Measurements from ENCODE around the gene ZBTB4.
"Not testable (repeated sequence)": the region's sequence is repeated elsewhere in the genome, so short reads cannot be mapped to it uniquely, and the experiment has no call there.

The ZBTB4 gene

DNA sequence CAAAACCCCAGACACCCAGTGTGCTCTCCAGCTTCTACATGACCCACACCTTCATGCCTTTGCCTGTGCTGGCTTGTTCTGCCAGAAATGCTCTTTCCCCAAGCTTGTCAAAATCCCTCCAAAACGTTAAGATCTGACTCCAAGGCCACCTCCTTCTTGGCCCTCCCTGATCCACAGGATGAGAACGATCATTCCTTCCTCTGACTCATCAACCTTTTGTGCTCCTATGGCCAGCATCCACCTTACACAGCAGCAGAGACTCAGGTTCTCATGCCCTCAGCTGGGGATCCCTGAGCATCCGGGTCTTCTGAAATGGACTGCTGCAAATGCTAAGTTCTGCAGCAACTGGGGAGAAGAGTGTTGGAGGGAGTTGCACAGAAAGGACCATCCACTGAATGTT is 2.9 kb downstream of the ZBTB4 start:
- H3K4me3 ChIP-seq (ENCODE audit: low read length), result no peak overlapping the region
- no peak for DNase-seq (ENCODE audit: low read depth, low spot score)

GRCh38 chr17:7475764-7476422 is 3.5 kb downstream of the ZBTB4 start:
- no peak overlapping the region for H3K4me3 ChIP-seq (ENCODE audit: low read length)
- DNase-seq (ENCODE audit: low read depth, low spot score), result no peak

GRCh38 chr17:7474767-7475166 is 4.7 kb downstream of the ZBTB4 start:
- not testable (repeated sequence) for H3K4me3 ChIP-seq (ENCODE audit: low read length); DNase-seq (ENCODE audit: low read depth, low spot score)

DNA sequence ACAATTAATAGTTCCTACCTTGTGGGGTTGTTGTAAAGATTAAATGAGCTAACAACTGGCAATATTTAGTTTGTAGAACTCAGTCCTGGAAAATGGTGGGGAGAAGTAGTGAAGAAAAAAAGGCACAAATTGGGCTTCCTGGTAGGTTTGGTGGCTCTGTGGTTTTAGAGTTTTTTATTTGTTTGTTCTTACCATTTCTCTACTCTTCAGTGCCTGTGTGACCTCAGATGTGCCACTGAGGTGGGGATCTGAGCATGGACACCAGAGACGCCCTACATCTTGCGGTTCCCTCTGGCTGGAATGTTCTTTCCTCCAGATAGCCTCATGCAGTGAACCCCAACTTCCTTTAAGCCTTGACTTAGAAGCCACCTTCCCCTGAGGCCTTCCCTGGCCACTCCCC is 7.7 kb downstream of the ZBTB4 start:
- no peak for DNase-seq (ENCODE audit: low read depth, low spot score)
- no peak overlapping the region for H3K4me3 ChIP-seq (ENCODE audit: low read length)

DNA sequence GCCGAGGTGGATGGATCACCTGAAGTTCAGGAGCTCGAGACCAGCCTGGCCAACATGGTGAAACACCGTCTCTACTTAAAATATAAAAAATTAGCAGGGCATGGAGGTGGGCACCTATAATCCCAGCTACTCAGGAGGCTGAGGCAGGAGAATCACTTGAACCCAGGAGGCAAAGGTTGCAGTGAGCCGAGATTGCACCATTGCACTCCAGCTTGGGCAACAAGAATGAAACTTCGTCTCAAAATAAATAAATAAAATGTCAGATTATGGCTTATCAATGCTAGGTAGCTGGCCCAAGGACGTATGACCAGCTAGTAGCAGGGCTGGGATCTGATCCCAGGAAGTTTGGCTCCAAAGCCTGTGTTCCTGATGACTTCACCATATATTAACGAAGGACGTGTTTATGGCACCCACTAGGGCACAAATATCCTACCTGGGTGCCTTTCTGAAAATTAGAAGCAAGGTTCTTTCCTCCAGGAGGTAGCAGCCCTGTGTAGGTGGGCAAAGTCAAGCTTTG is 8.9 kb downstream of the ZBTB4 start:
- DNase-seq (ENCODE audit: low read depth, low spot score); H3K4me3 ChIP-seq (ENCODE audit: low read length): not testable (repeated sequence)

GRCh38 chr17:7469843-7470242 is 9.6 kb downstream of the ZBTB4 start:
- not testable (repeated sequence) for H3K4me3 ChIP-seq (ENCODE audit: low read length); DNase-seq (ENCODE audit: low read depth, low spot score)

GRCh38 chr17:7468804-7469389 is 10.5 kb downstream of the ZBTB4 start:
- no peak overlapping the region for H3K4me3 ChIP-seq (ENCODE audit: low read length)
- DNase-seq (ENCODE audit: low read depth, low spot score), result no peak

DNA sequence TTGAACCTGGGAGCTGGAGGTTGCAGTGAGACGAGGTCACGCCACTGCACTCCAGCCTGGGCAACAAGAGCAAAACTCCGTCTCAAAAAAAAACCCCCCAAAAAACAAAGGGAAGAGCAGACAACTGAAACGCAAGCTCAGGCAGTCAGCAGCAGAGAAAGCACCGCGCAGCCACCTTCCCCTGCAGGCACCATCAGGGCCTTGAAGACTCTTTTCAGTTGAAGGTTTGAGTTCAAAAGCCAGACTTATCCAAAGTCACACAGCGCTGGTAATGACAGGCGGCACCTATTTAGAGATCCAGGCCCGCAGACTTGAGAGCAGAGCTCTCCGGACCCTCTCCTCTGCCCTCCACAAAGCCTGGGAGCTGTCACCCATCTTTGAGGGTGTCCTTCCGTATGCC is 11.1 kb downstream of the ZBTB4 start:
- DNase-seq (ENCODE audit: low read depth, low spot score), result no peak
- H3K4me3 ChIP-seq (ENCODE audit: low read length), result no peak overlapping the region

- H3K4me3 ChIP-seq (ENCODE audit: low read length), result no peak overlapping the region
- no peak for DNase-seq (ENCODE audit: low read depth, low spot score)
Observed at GRCh38 chr17:7467498-7467897, 11.9 kb downstream of the ZBTB4 start.

DNA sequence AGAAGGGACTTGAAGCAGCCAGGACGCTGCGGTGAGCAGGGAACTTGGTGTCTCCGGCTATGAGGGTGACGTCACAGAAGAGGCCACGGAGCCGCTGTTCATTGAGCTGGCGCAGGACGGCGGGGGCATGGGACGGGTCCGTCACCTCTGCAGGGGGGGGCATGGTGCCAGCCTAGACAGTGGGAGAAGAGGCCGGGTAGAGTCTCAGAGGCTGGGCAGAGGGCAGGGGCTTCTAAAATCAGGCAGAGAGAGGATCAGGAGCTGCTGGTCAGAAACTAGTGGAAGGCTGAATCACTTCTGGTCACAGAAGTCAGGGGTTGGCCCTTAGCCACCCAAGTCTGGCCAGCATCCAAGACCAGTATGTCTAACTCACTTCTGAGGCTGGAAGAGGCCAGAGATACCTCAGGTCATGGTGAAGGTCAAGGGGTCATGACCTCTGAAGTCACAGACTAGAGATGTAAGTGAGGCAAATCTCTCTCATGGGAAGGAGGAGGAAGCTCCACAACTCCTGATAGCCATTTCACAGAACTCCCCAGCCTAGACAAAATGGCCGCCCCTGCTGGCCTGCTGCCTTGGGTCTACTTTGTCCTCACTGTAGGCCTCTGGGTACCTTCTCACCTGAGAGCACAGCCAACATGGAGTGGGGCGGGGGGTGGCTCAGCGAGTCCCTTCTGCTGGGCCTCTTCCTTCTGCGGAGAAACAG is 12.6 kb downstream of the ZBTB4 start:
- no peak for DNase-seq (ENCODE audit: low read depth, low spot score)
- H3K4me3 ChIP-seq (ENCODE audit: low read length), result no peak overlapping the region

DNA sequence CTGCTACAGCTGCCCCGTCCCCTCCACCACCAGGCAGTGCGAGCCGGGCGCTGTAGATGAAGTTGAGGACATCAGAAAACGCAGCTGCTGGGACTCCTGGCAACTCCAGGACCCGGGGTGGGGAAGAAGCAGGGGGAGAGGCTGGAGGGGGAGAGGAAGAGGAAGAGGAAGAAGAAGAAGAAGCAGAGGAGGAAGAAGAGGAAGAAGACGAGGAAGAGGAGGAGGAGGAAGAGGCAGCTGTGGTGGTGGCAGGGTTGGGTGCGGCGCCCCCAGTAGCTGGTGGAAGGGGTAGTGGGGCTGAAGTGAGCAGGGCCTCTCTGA is 13.2 kb downstream of the ZBTB4 start:
- no peak overlapping the region for H3K4me3 ChIP-seq (ENCODE audit: low read length)
- no peak for DNase-seq (ENCODE audit: low read depth, low spot score)

DNA sequence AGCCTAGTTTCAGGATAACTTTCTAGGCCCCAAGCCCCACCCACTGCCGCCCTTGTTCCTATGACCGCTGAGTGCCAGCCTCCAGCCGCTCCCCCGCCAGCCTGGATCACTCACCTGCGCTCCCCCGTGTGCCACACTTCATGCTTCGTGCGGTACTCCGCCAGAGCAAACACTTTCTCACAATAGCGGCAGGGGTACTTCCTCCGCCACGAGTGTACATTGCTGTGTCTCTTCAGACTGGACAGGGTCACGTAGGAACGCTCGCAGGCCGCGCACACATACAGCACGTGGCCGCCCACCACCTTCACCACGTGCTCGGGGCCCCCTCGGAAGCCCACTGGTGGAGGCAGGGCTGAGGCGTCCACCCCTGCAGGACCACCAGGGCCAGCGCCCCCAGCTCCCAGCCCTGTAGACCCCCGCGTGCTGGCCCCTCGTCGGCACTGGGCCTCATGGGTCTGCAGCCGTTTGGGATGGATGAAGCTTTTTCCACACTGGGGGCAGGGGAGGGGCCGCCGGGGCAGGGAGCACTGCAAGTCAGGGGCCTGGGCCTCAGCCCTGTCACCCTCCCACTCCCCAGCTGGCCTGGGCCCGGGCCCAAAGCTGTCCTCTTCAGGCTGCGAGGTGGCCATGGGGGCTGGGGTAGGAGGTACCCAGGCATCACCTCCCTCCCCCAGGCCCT is 13.7 kb downstream of the ZBTB4 start:
- no peak for DNase-seq (ENCODE audit: low read depth, low spot score)
- no peak overlapping the region for H3K4me3 ChIP-seq (ENCODE audit: low read length)

GRCh38 chr17:7464081-7464480 is 15.3 kb downstream of the ZBTB4 start:
- H3K4me3 ChIP-seq (ENCODE audit: low read length), result no peak overlapping the region
- no peak for DNase-seq (ENCODE audit: low read depth, low spot score)

DNA sequence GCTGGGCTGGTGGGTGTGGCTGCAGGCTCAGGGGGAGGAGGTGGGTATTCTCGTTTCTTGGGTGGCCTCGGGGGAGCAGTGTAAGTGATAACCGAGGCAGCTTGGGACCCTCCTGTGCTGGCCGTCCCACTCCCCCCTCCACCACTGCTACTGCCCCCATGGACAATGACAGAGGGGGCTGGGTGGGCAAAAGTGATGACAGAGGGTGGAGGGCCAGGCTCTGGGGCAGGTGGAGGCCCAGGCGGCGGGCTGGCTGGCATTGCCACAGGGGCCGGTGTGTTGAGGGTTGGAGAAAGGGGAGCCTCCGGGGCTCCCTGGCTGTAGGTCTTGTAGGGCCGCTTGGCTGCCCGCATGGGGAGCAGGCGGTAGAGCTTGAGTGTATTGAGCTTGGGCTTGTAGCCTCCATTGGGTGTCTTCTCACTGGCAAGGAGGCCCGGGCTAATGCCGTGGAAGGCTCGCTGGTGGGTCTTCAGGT is 16.0 kb downstream of the ZBTB4 start:
- no peak overlapping the region for H3K4me3 ChIP-seq (ENCODE audit: low read length)
- DNase-seq (ENCODE audit: low read depth, low spot score), result no peak

- DNase-seq (ENCODE audit: low read depth, low spot score), result no peak
- H3K4me3 ChIP-seq (ENCODE audit: low read length), result no peak overlapping the region
Observed at GRCh38 chr17:7462474-7463371, 16.7 kb downstream of the ZBTB4 start.

- no peak overlapping the region for H3K4me3 ChIP-seq (ENCODE audit: low read length)
- no peak for DNase-seq (ENCODE audit: low read depth, low spot score)
Observed at GRCh38 chr17:7460850-7461660, 18.4 kb downstream of the ZBTB4 start.

GRCh38 chr17:7459961-7460545 is 19.4 kb downstream of the ZBTB4 start:
- H3K4me3 ChIP-seq (ENCODE audit: low read length), result no peak overlapping the region
- DNase-seq (ENCODE audit: low read depth, low spot score), result no peak

DNA sequence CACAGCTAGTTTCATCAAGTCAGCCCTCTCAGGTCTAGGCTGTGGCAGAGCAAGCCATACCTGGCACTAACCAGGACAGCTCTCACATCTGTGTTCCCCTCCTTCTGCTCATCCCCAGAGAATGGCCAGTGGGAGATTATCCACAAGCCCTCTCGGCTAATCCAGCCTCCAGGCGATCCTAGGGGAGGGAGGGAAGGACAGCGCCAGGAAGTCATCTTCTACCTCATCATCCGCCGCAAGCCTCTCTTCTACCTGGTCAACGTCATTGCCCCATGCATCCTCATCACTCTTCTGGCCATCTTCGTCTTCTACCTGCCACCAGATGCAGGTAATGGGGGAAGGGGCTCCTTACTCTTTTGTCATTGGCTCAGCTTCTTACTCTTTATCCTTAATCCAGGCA is 31.0 kb downstream of the ZBTB4 start:
- H3K4me3 ChIP-seq (ENCODE audit: low read length), result no peak overlapping the region
- no peak for DNase-seq (ENCODE audit: low read depth, low spot score)

Data from Jurkat, Clone E6-1 (cell line).